ENCODE data around the gene SDK1. TPM values are rescaled to one million over a fixed set of nuclear protein-coding genes. Genes with fewer than 3 reads are reported as not detected.

SDK1 gene
- total and polyA plus RNA-seq, 2 experiments from 2014 or later: not detected

DNA sequence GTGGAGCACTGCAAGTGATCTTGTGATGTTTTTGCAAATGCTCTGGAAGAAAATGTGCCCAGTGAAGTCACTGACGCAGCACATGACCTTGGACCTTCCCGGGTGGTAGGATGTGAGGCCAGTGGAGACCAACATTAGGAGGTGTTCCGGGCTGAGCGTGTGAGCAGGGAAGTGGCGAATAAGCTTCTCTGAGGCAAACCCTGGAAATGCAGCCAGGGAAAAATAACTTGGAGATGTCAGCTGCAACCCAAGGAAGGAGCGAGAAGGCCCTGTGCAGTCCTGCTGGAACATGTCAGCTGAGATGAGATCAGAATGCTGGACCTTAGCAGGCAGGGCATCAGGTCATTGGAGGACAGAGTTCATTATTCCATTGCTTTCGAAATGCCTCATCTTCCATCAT is 18.6 kb upstream of the SDK1 start:
- WGBS, 2 experiments (ENCODE audit: low coverage in 1 of 2, low lambda C conversion rate in 2 of 2, missing lambda C conversion rate in 2 of 2): 34 to 39% methylated on average over 7 of the region's 7 CpGs
- Histone ChIP-seq H3K4me2 (ENCODE audit: unreplicated experiment) (no peak overlapping the region), H3K36me3 (ENCODE audit: low read depth) (no peaks in the 10 kb centered on the region), H3K9me2 (ENCODE audit: insufficient read depth) (no peaks in the 10 kb centered on the region), H4K20me1 (ENCODE audit: insufficient read depth) (no peaks in the 10 kb centered on the region), H3K27ac (no peak overlapping the region), H3K79me2 (ENCODE audit: insufficient read depth) (no peaks in the 10 kb centered on the region), H3F3A (ENCODE audit: insufficient read depth) (no peaks in the 10 kb centered on the region), H3K4me3 (no peak overlapping the region), H3K4me1 (ENCODE audit: insufficient read depth) (no peaks in the 10 kb centered on the region), H2AFZ (no peak overlapping the region), H3K9me3 (ENCODE audit: low read depth) (no peaks in the 10 kb centered on the region), H3K9ac (no peak overlapping the region), H3K27me3 (replicated peaks; ENCODE audit: insufficient read depth) (no peaks in the 10 kb centered on the region)
- no peak for DNase-seq
- no peak for TF ChIP-seq EZH2phosphoT487 (IDR thresholded peaks at IDR 0.05; ENCODE audit: insufficient read depth, low read depth)
- no peak for TF ChIP-seq EZH2 (IDR thresholded peaks at IDR 0.05; ENCODE audit: insufficient read depth, poor library complexity, severe bottlenecking)
- in situ Hi-C loops (cut with MboI): no loop called here

DNA sequence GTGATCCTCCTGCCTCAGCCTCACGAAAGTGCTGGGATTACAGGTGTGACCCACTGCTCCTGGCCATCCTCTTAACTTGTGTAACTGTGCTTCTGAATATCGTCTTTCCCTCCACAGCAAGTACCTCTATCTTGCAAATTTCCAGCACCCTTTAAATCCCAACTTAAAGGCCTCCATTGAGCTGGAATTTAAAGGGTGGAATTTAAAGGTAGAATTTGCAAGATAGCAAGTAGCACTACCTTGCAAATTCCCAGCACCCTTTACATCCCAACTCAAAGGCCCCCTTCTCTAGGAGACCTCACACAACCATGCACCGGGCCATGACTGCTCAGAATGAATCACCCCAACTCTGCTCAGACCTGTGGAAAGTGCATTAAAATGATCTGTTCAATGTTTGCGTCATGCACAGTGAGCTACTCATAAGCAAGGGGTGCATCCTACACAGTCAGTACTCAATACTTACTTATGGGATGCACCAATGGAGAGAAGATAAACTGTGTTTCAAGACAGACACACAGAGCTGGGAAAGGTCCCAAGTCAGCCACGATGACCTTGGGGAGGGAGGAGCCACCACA is 17.8 kb upstream of the SDK1 start:
- Histone ChIP-seq H3K4me3 (no peak overlapping the region), H4K20me1 (ENCODE audit: insufficient read depth) (no peaks in the 10 kb centered on the region), H2AFZ (no peak overlapping the region), H3K27ac (no peak overlapping the region), H3K4me2 (ENCODE audit: unreplicated experiment) (no peak overlapping the region), H3K79me2 (ENCODE audit: insufficient read depth) (no peaks in the 10 kb centered on the region), H3K9ac (no peak overlapping the region), H3K36me3 (ENCODE audit: low read depth) (no peaks in the 10 kb centered on the region), H3K4me1 (ENCODE audit: insufficient read depth) (no peaks in the 10 kb centered on the region), H3K9me3 (ENCODE audit: low read depth) (no peaks in the 10 kb centered on the region), H3F3A (ENCODE audit: insufficient read depth) (no peaks in the 10 kb centered on the region), H3K27me3 (replicated peaks; ENCODE audit: insufficient read depth) (no peaks in the 10 kb centered on the region), H3K9me2 (ENCODE audit: insufficient read depth) (no peaks in the 10 kb centered on the region)
- DNase-seq: no peak
- TF ChIP-seq EZH2 (IDR thresholded peaks at IDR 0.05; ENCODE audit: insufficient read depth, poor library complexity, severe bottlenecking) (no peak), EZH2phosphoT487 (IDR thresholded peaks at IDR 0.05; ENCODE audit: insufficient read depth, low read depth) (no peak)
- WGBS, 2 experiments (ENCODE audit: low coverage in 1 of 2, low lambda C conversion rate in 2 of 2, missing lambda C conversion rate in 2 of 2): 36 to 54% methylated on average over 5 of the region's 5 CpGs
- in situ Hi-C loops (cut with MboI): no loop called here

DNA sequence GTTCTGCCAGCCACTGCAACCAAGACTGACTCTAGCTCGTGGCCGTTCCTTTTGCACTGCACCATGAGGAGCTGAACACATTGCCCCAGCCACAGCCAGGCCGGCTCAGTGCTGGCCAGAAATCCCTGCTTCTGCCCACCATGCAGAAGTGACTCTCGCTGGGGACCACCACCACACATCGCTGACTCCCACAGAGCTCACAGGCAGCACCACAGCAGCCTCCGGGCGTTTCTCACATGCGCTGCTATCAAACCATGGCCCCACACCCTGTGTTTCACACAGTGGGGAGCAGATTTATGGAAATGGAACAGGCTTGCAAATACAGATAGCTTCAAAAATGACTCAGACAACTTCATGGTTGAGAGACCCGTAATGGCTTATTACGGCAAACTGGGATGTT is 15.4 kb upstream of the SDK1 start:
- no peaks in the 10 kb centered on the region for H4K20me1 ChIP-seq (ENCODE audit: insufficient read depth)
- no peaks in the 10 kb centered on the region for H3K9me3 ChIP-seq (ENCODE audit: low read depth)
- no peaks in the 10 kb centered on the region for H3K4me1 ChIP-seq (ENCODE audit: insufficient read depth)
- WGBS, 2 experiments (ENCODE audit: low coverage in 1 of 2, low lambda C conversion rate in 2 of 2, missing lambda C conversion rate in 2 of 2): 71 to 72% methylated on average over 10 of the region's 10 CpGs
- H3K36me3 ChIP-seq (ENCODE audit: low read depth): no peaks in the 10 kb centered on the region
- no peaks in the 10 kb centered on the region for H3K9me2 ChIP-seq (ENCODE audit: insufficient read depth)
- H3K27me3 ChIP-seq (replicated peaks; ENCODE audit: insufficient read depth): no peaks in the 10 kb centered on the region
- DNase-seq: no peak
- no peak overlapping the region for H3K4me2 ChIP-seq (ENCODE audit: unreplicated experiment)
- no peaks in the 10 kb centered on the region for H3F3A ChIP-seq (ENCODE audit: insufficient read depth)
- no peak overlapping the region for H3K27ac ChIP-seq
- no peak overlapping the region for H3K9ac ChIP-seq
- in situ Hi-C loops (cut with MboI): no loop called here
- no peak overlapping the region for H3K4me3 ChIP-seq
- no peaks in the 10 kb centered on the region for H3K79me2 ChIP-seq (ENCODE audit: insufficient read depth)
- H2AFZ ChIP-seq: no peak overlapping the region
- TF ChIP-seq EZH2phosphoT487 (IDR thresholded peaks at IDR 0.05; ENCODE audit: insufficient read depth, low read depth): no peak
- no peak for TF ChIP-seq EZH2 (IDR thresholded peaks at IDR 0.05; ENCODE audit: insufficient read depth, poor library complexity, severe bottlenecking)

DNA sequence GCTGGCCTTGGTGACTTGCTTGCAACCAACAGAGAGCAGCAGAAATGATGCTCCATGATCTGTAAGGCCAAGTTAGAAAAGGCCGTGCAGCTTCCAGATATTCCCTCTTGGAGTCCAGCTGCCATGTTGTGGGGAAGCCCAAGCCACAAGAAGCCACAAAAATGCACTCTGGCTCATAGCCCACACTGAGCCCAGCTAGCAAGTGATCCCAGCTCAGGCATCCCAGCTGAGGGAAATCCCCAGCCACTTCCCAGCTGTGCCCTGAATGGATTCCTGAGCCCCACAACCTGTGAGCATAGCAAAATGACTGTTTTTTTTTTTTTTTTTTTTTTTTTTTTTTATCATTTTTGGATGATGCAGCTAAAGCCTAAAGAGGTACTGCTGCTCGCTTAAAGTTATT is 11.1 kb upstream of the SDK1 start:
- H3K4me2 ChIP-seq (ENCODE audit: unreplicated experiment): no peak overlapping the region
- 14 to 31% methylated on average over 2 of the region's 2 CpGs for WGBS, 2 experiments (ENCODE audit: low coverage in 1 of 2, low lambda C conversion rate in 2 of 2, missing lambda C conversion rate in 2 of 2)
- no peak overlapping the region for H3K27ac ChIP-seq
- H3K36me3 ChIP-seq (ENCODE audit: low read depth): no peaks in the 10 kb centered on the region
- TF ChIP-seq EZH2 (IDR thresholded peaks at IDR 0.05; ENCODE audit: insufficient read depth, poor library complexity, severe bottlenecking): no peak
- no peak for TF ChIP-seq EZH2phosphoT487 (IDR thresholded peaks at IDR 0.05; ENCODE audit: insufficient read depth, low read depth)
- no peak overlapping the region for H3K4me3 ChIP-seq
- no peaks in the 10 kb centered on the region for H3F3A ChIP-seq (ENCODE audit: insufficient read depth)
- in situ Hi-C loops (cut with MboI): no loop called here
- no peaks in the 10 kb centered on the region for H4K20me1 ChIP-seq (ENCODE audit: insufficient read depth)
- H3K79me2 ChIP-seq (ENCODE audit: insufficient read depth): no peaks in the 10 kb centered on the region
- H3K9ac ChIP-seq: no peak overlapping the region
- no peak overlapping the region for H2AFZ ChIP-seq
- H3K9me3 ChIP-seq (ENCODE audit: low read depth): no peaks in the 10 kb centered on the region
- no peaks in the 10 kb centered on the region for H3K4me1 ChIP-seq (ENCODE audit: insufficient read depth)
- no peaks in the 10 kb centered on the region for H3K27me3 ChIP-seq (replicated peaks; ENCODE audit: insufficient read depth)
- DNase-seq: no peak
- H3K9me2 ChIP-seq (ENCODE audit: insufficient read depth): no peaks in the 10 kb centered on the region

DNA sequence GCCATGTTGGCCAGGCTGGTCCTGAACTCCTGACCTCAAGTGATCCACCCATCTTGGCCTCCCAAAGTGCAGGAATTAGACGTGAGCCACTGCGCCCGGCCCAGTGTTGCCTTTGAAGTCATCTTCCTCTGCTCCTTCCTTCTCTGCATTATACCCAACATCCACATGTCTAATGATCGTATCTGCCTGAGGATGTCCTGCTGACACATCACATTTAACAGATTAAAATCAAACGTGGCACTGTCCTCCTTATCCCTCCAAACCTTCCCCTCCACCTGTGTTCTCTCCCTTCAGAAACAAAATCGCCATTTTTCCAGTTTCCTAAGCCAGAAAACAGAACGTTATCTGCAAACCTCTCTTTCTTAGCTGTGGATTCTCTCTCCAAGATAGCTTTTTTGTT is 8.4 kb upstream of the SDK1 start:
- Histone ChIP-seq H3K36me3 (ENCODE audit: low read depth) (no peaks in the 10 kb centered on the region), H3K27ac (no peak overlapping the region), H3K9me2 (ENCODE audit: insufficient read depth) (no peaks in the 10 kb centered on the region), H3K79me2 (ENCODE audit: insufficient read depth) (no peaks in the 10 kb centered on the region), H4K20me1 (ENCODE audit: insufficient read depth) (no peaks in the 10 kb centered on the region), H3K9me3 (ENCODE audit: low read depth) (no peaks in the 10 kb centered on the region), H3F3A (ENCODE audit: insufficient read depth) (no peaks in the 10 kb centered on the region), H3K9ac (no peak overlapping the region), H2AFZ (no peak overlapping the region), H3K27me3 (replicated peaks; ENCODE audit: insufficient read depth) (no peaks in the 10 kb centered on the region), H3K4me3 (no peak overlapping the region), H3K4me1 (ENCODE audit: insufficient read depth) (no peaks in the 10 kb centered on the region), H3K4me2 (ENCODE audit: unreplicated experiment) (no peak overlapping the region)
- TF ChIP-seq EZH2phosphoT487 (IDR thresholded peaks at IDR 0.05; ENCODE audit: insufficient read depth, low read depth) (no peak), EZH2 (IDR thresholded peaks at IDR 0.05; ENCODE audit: insufficient read depth, poor library complexity, severe bottlenecking) (no peak)
- no peak for DNase-seq
- whole genome bisulfite sequencing, 2 experiments (ENCODE audit: low coverage in 1 of 2, low lambda C conversion rate in 2 of 2, missing lambda C conversion rate in 2 of 2): 43 to 46% methylated on average over 7 of the region's 7 CpGs
- in situ Hi-C loops (cut with MboI): no loop called here

All from GM23248 (cell line).